ENCODE data around the gene BLMH. TPM values are rescaled to one million over a fixed set of nuclear protein-coding genes. Genes with fewer than 3 reads are reported as not detected.

BLMH gene, protein sequence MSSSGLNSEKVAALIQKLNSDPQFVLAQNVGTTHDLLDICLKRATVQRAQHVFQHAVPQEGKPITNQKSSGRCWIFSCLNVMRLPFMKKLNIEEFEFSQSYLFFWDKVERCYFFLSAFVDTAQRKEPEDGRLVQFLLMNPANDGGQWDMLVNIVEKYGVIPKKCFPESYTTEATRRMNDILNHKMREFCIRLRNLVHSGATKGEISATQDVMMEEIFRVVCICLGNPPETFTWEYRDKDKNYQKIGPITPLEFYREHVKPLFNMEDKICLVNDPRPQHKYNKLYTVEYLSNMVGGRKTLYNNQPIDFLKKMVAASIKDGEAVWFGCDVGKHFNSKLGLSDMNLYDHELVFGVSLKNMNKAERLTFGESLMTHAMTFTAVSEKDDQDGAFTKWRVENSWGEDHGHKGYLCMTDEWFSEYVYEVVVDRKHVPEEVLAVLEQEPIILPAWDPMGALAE
- 39.3 to 48.9 TPM (median 44.6 TPM) in 5 replicates for total RNA-seq (2022; extraction: Qiagen RNA extraction)

DNA sequence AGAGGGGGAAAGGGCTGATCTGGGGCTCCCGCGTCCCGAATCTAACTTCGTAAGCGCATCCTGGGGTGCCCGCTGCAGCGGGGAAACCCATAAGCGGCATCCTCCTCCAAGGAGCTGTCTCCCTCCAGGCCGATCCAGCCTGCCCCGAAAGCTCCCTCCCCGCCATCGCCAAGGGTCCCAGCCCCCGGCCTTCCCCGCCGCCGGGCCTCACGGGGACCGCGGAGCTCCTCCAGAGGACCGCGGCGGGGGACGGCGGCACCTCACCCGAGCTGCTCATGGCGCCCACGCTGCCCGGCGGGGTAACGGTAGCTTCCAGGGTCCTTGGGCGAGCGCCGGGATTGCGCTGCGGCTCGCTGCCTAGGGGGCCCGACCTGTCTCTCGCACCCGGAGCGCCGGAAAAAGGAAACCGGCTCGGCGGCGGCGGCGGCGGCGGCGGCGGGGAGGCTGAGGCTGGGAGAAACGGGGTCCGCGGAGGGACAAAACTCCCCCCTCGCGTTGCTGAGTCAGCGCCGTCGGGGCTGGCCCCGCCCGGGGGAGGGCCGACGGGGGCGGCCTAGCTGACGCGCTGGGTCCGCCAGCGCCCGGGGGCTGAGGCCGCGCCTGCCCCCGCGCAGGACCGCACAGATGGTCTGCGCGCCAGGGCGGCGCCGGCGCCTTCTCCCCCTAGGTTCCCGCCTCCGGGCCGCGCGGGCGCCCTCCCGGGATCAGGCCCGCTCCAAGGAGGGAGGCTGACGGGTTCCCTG, at the start of gene BLMH:
TSS of gene BLMH (minus strand) at position 402 of the 743 bp plus-strand sequence. CDS start at position 277, 125 bp downstream.

DNA sequence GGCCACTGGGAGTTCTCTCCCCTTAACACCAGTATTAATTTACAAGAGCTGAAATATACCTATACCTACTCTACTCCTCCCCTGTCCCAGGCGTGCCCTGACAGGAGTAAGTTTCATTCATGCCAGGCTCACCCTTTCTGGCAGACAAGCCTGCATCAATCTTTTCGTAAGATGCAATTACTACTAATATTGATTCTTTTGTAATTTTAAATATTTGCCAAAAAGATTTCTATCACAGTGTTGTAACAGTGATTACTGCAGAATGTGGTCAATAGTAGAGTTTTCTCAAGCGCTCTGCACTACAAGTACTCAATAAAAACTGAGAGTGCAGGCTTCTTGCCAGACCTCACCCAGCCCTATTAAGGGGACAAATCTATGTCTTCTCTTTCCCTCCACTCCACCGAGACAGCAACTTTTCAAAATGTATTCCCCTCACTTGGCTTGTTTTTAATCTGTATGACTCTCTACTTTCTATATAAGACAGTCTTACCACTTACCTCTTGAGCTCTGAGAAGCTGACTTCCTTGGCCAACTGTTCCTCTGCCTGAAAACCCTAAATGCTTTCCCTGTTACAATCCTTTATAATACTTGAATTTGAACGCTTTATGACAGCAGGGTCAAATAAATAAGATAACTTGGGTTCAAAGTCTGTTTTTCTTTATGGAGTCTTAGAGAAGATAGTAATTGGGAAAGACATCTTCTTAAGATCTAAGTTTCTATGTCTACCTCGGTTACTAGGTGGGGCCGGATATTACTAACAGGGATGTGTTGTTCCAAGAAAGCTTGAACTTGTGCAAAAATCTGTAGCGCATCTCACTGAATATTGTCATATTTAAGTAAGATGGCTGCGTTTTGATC, 42.0 kb upstream of the BLMH start, which contains the start of gene TMIGD1:
TSS of gene TMIGD1 (minus strand) at position 555 of the 858 bp plus-strand sequence. CDS start 1,924 bp downstream, outside the sequence.

GRCh38 chr17:30235386-30236296, 56.1 kb downstream of the BLMH start, which contains the start of gene SLC6A4:
TSS of gene SLC6A4 (minus strand) at chr17:30235697. CDS start at chr17:30221958, 13,739 bp downstream.

Other genes with a start within 250 kb of the BLMH start
- gene NSRP1, start 175.1 kb downstream of the BLMH start, total RNA-seq (2022; extraction: Qiagen RNA extraction), result 27.4 to 38.2 TPM (median 29.8 TPM) in 5 replicates
- 0.04 TPM in 1 of 5 replicates, not detected in the others for gene SLC6A4, start 56.2 kb downstream of the BLMH start, total RNA-seq (2022; extraction: Qiagen RNA extraction)
- gene TMIGD1, start 42.1 kb upstream of the BLMH start, total RNA-seq (2022; extraction: Qiagen RNA extraction), result not detected in 5 replicates
- gene CPD, start 87.0 kb upstream of the BLMH start, total RNA-seq (2022; extraction: Qiagen RNA extraction), result 19.9 to 37.6 TPM (median 29.6 TPM) in 5 replicates
- 33.2 to 45.2 TPM (median 37.9 TPM) in 5 replicates for gene GOSR1, start 185.5 kb upstream of the BLMH start, total RNA-seq (2022; extraction: Qiagen RNA extraction)